Measurements from ENCODE around the gene DOC2A. TPM values are rescaled to one million over a fixed set of nuclear protein-coding genes. Genes with fewer than 3 reads are reported as not detected.

Gene DOC2A
- total and polyA plus RNA-seq, 2 donors (not counting 3 experiments of a cell fraction or from before 2014, with no cell fraction given) = 0.60 to 0.63 TPM

GRCh38 chr16:30007378-30007895 lies 3.4 kb downstream of the DOC2A start:
- FAIRE-seq (no peak), DNase-seq (ENCODE audit: low read depth, low spot score) (no peak)
- Histone ChIP-seq H3K9me1 (replicated peaks; ENCODE audit: control insufficient read depth, extremely low read depth, insufficient read depth, low read length) (no peaks in the 10 kb centered on the region), H3K9me3 (replicated peaks; ENCODE audit: control insufficient read depth, insufficient read depth, low read length) (no peaks in the 10 kb centered on the region), H3K4me1 (ENCODE audit: control insufficient read depth, extremely low read depth, insufficient read depth, low read length) (peaks cover 2% of the 10 kb centered on the region), H4K20me1 (replicated peaks; ENCODE audit: control insufficient read depth, extremely low read depth, insufficient read depth, low read length) (no peaks in the 10 kb centered on the region), H3K27ac (ENCODE audit: insufficient read depth, low read depth, low read length) (no peak overlapping the region), H3K4me2 (ENCODE audit: insufficient read depth, low read length) (no peak overlapping the region), H3K36me3 (ENCODE audit: control insufficient read depth in 2 of 2, extremely low read depth in 1 of 2, insufficient read depth in 2 of 2, low read length in 2 of 2) (peaks cover 0 to 3% of the 10 kb centered on the region in 2 experiments), H3K4me3 (replicated peaks in 1 of 3; ENCODE audit: insufficient read depth in 1 of 3, low read depth in 1 of 3, low read length in 3 of 3) (no peak overlapping the region), H3K79me2 (ENCODE audit: control insufficient read depth, insufficient read depth, low read length) (no peaks in the 10 kb centered on the region), H2AFZ (ENCODE audit: low read depth, low read length) (no peak overlapping the region), H3K9ac (replicated peaks; ENCODE audit: extremely low read depth, insufficient read depth, low read length) (no peak overlapping the region), H3K27me3 (ENCODE audit: control insufficient read depth in 2 of 2, insufficient read depth in 2 of 2, low read length in 2 of 2) (peaks cover 19 to 28% of the 10 kb centered on the region in 2 experiments)
- TF ChIP-seq POLR2AphosphoS5 (IDR thresholded peaks at IDR 0.05; ENCODE audit: insufficient read depth, low read depth, low read length) (no peak), EZH2 (IDR thresholded peaks at IDR 0.05; ENCODE audit: borderline replicate concordance, low read depth, low read length, severe bottlenecking) (no peak), MYC (IDR thresholded peaks at IDR 0.05; ENCODE audit: low read depth, low read length) (no peak), FOS (IDR thresholded peaks at IDR 0.05; ENCODE audit: borderline replicate concordance, insufficient read depth, low read length) (no peak), GATA2 (IDR thresholded peaks at IDR 0.05; ENCODE audit: insufficient read depth, insufficient read length, low read depth, low read length) (no peak), MAX (IDR thresholded peaks at IDR 0.05; ENCODE audit: insufficient read depth, insufficient read length) (no peak)
- POLR2A ChIA-PET = no interaction called here
- dilution Hi-C loops (cut with MboI; ENCODE audit: extremely low pct_ligation_motif_present, low sequenced_read_pairs) = no loop called here
- BruUV-seq (replicated peaks) = no TSS peak
- intact Hi-C loops (cut with micrococcal nuclease) = no loop called here
- CTCF ChIA-PET = interaction anchor here (1.4 to 3.8 kb wide), 3 partner anchors 25 to 316 kb away, joined by 3 to 22 read pairs (median 6); no protein-coding TSS in a partner anchor

Measured in endothelial cell of umbilical vein (primary cell).